Brain microvascular endothelial cell (primary cell): ENCODE data around the gene THAP11.
A peak's percentile ranks its signal among the peaks of the same experiment; 100 is the strongest.

ENCODE experiments used
- DNase-seq: peaks from one replicate; pipeline ENCODE4 v3.0.0-alpha.2; 2020
- H3K27ac ChIP-seq: fragments of 250-450 bp; sonication (Bioruptor Pico); 2 replicates; pipeline ENCODE4 v1.5.1; 2020; ENCODE audit warnings: mild to moderate bottlenecking, moderate library complexity
- H3K27me3 ChIP-seq: fragments of 250-450 bp; sonication (Bioruptor Pico); replicated peaks from 2 replicates; pipeline ENCODE4 v1.5.1; 2020; ENCODE audit warnings: mild to moderate bottlenecking
- H3K36me3 ChIP-seq: fragments of 250-450 bp; sonication (Bioruptor Pico); replicated peaks from 2 replicates; pipeline ENCODE4 v1.5.1; 2020; ENCODE audit warnings: mild to moderate bottlenecking
- H3K4me3 ChIP-seq: 2 replicates; pipeline ENCODE4 v1.5.1; 2011; ENCODE audit warnings: low read depth, mild to moderate bottlenecking, control low read depth, low read length, moderate library complexity
- in situ Hi-C: cut with HindIII; loops from 2 replicates; pipeline ENCODE4 v1.10.0; 2017; ENCODE audit warnings: low sequenced_read_pairs, low pct_ligation_motif_present
- TF ChIP-seq, protein P1 (sequence below): IDR thresholded peaks from 2 replicates; pipeline ENCODE4 v1.5.1; 2011; ENCODE audit warnings: low read depth, mild to moderate bottlenecking, moderate library complexity, low read length, control low read depth, inconsistent platforms; ENCODE audit errors: missing control alignments

THAP11 gene

DNA sequence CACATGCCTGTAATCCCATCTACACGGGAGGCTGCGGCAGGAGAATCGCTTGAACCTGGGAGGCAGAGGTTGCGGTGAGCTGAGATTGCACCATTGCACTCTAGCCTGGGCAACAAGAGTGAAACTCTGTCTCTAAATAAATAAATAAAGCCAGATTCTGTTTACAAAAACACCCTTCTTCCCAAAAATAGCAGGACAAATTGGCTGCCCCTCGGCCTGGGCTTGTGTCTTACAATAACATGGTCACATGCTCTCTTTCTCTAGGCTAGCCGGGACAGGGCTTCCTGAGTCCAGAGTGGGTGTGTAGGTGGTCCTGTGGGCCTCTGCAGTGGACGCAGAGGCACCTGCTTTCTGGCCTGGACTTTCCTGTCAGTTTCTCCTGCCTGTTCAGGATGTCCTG, 27.5 kb downstream of the THAP11 start:
- no peaks in the 10 kb centered on the region for H3K27me3 ChIP-seq
- H3K36me3 ChIP-seq, result peaks cover 68% of the 10 kb centered on the region
- H3K4me3 ChIP-seq, result no peak overlapping the region
- TF ChIP-seq, protein P1, sequence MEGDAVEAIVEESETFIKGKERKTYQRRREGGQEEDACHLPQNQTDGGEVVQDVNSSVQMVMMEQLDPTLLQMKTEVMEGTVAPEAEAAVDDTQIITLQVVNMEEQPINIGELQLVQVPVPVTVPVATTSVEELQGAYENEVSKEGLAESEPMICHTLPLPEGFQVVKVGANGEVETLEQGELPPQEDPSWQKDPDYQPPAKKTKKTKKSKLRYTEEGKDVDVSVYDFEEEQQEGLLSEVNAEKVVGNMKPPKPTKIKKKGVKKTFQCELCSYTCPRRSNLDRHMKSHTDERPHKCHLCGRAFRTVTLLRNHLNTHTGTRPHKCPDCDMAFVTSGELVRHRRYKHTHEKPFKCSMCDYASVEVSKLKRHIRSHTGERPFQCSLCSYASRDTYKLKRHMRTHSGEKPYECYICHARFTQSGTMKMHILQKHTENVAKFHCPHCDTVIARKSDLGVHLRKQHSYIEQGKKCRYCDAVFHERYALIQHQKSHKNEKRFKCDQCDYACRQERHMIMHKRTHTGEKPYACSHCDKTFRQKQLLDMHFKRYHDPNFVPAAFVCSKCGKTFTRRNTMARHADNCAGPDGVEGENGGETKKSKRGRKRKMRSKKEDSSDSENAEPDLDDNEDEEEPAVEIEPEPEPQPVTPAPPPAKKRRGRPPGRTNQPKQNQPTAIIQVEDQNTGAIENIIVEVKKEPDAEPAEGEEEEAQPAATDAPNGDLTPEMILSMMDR, result no peak
- in situ Hi-C loops, result no loop called here
- no peak overlapping the region for H3K27ac ChIP-seq
- DNase-seq, result no peak

DNA sequence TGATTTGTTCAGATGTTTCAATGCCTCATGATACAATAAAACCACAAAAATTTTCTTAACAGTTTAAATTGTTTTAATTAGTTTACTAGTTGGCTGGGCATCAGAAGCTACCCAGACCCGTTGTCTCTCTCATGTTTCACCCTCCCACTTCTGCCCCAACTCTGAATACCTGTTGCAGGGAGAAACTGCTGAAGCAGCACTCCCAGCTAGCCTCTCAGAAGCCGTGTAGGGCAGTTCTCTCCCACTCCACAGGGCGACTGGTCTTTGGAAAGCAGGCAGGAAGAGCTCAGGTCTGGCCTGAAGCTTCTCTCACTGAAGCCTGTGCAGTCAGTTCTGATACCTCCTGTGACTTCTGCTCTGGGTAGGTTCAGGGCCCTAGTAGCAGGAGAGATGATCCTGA, 29.1 kb downstream of the THAP11 start:
- peaks cover 59% of the 10 kb centered on the region for H3K36me3 ChIP-seq
- H3K27ac ChIP-seq, result no peak overlapping the region
- H3K27me3 ChIP-seq, result no peaks in the 10 kb centered on the region
- H3K4me3 ChIP-seq, result no peak overlapping the region
- no peak for DNase-seq
- in situ Hi-C loops, result no loop called here
- TF ChIP-seq, protein P1, result no peak

DNA sequence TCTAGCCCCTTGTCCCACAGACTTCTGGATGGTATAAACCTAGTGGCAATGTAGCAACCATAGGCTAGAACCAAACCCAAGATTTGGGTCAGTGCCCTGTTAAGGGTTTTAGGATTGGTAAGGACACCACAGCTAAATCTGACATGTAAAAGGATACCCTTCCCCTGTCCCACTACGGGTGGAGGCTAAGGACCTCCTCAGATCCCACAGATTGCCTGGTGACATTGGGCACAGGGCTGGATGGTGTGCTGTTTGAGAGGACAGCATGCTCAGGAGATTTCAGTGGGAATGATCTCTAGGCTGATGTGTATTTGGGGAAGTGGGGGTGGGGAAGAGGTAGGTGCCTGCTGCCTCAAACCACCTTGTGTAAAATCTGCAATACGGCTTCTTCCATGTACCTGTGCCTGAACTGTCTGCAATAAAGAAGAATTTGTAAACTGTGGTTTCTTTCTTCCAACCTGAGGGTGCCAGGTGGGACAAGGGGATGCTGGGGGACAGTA, 30.1 kb downstream of the THAP11 start:
- H3K36me3 ChIP-seq, result peaks cover 59% of the 10 kb centered on the region
- no peak overlapping the region for H3K4me3 ChIP-seq
- in situ Hi-C loops, result no loop called here

DNA sequence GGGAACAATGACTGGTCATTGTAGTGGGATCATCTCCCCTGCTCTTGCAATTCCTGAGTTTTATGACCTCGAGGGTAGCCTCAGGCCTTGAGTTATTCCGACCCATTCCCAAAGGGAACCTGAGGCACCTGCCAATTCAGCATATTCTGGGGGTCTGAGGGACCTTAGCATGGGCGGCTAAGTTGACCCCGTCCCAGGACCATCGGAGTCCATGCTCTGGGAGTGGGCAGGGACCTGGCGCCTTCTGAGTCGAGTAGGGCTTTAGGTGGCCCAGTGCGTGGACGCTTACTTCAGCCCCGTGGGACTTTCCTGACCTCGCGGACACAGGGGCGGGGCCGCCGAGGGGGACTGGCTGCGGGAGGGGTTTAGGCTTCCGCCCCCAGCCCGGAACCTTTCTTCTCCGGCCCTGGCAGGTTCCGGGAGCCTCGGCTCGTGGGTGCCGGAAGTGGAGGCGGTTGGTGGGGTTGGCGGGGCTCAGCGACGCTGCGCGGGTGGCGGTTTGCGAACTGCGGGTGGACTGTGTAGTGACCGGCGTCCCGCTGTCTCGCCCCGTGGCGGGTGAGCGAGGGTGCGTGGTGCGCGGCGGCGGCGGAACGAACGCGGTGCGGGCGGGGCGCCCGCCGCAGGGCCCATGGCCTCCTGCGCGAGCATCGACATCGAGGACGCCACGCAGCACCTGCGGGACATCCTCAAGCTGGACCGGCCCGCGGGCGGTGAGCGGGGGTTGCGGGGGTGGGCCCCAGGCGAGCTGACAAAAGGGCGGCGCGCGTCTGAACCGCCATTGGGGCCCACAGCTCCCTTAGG, 30.7 kb downstream of the THAP11 start, which contains the start of gene EDC4:
Gene EDC4, plus strand, starts transcription at position 422 of the 804 bp plus-strand sequence. Its CDS starts 210 bp downstream, at position 632.
- DNase-seq, result peak; percentile 64
- in situ Hi-C loops, result no loop called here
- TF ChIP-seq, protein P1, result no peak
- H3K36me3 ChIP-seq, result peaks cover 59% of the 10 kb centered on the region
- H3K27ac ChIP-seq, result peak within 1 kb of the TSS; percentile 51
- no peaks in the 10 kb centered on the region for H3K27me3 ChIP-seq
- H3K4me3 ChIP-seq, result peak within 1 kb of the TSS; percentile 87

More for the DNA sequence above, 30.1 kb downstream of the THAP11 start:
- DNase-seq, result no peak
- Histone ChIP-seq H3K27me3 (no peaks in the 10 kb centered on the region), H3K27ac (no peak overlapping the region)
- TF ChIP-seq, protein P1, result no peak

DNA sequence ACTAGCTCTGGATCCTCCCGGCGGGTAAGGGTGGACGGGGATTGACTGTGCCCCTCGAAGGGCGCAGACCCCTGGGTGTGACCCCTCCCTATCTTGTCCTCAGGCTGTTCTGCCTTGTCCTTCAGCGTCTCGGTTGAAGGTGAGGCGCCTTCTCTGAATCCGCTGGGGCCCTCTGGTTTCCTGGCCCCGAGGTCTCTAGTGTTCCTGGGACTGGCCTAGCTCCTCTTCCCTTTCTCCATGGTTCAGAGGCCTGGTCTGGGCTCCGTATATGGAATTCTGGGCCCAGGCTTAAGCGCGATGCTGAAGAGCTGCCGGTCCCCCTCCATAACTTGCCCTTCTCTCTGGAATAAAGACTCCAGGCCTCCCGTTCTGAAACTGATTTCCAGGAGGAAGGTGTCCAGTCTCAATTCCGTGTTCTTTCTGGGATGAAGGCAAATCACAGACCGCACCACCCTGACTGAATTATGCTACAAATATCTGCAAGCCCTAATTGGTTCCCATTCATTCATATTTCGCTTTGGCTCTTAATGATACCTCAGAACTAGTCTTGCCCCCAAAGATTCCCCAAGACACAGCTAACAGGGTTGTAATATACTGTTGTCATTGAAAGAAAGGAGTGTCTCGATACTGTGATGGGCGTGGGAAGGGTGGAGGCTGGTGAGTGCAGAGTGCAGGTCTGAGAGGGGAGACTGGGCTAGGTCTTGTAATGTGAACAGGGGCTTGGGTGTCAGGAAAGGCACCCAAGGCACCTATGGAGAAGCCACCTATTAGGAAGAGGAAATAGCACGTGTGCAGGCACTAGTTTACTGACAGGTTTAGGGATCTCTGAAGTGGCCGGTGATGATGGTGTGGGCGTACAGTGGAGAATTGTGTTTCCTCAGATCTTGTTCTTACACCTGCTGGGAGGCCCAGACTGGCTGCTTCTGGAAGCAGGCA, 31.6 kb downstream of the THAP11 start:
- in situ Hi-C loops, result no loop called here
- DNase-seq, result no peak
- peak overlapping the region; percentile 51 for H3K27ac ChIP-seq
- H3K36me3 ChIP-seq, result peaks cover 59% of the 10 kb centered on the region
- no peaks in the 10 kb centered on the region for H3K27me3 ChIP-seq
- TF ChIP-seq, protein P1, result no peak
- H3K4me3 ChIP-seq, result peak overlapping the region; percentile 87
